Omental fat pad (tissue), 4 donors: ENCODE results near the gene KLHL15. TPM values are rescaled to one million over a fixed set of nuclear protein-coding genes. Genes with fewer than 3 reads are reported as not detected.
A peak's percentile ranks its signal among the peaks of the same experiment; 100 is the strongest.
"Not testable (repeated sequence)": the region's sequence is repeated elsewhere in the genome, so short reads cannot be mapped to it uniquely, and the experiment has no call there.

Experiments used
- ATAC-seq: fragments of 150-250 bp; one replicate; pipeline ENCODE4 v1.9.1; 2016; ENCODE audit warnings: mild to moderate bottlenecking, moderate library complexity; ENCODE audit not compliant: low FRiP score
- DNase-seq: peaks from one replicate; pipeline ENCODE4 v3.0.0-alpha.2; 2019; ENCODE audit warnings: low spot score
- CTCF ChIP-seq, 3 donors: fragments of 450-650 bp; IDR thresholded peaks; one replicate each; pipeline ENCODE4 v1.5.1; 2016 to 2017; ENCODE audit warnings: antibody characterized with exemption in 3 of 3, mild to moderate bottlenecking in 3 of 3, moderate library complexity in 2 of 3
- total RNA-seq, 4 donors: library from RNA; depleted of rRNA; stranded (reverse); fragments of >200 nt; gene quantifications; one replicate each; pipeline ENCODE4 v1.1.0, GENCODE V29; 2016

Gene KLHL15
- 10 to 100 TPM in 3 of 4 donors, 1 to 10 TPM in 1; 7.7 to 56.9 (median 16.0) TPM for total RNA-seq

- DNase-seq = no peak
- no peak for ATAC-seq
- no peak for TF ChIP-seq CTCF (IDR thresholded peaks at IDR 0.05)
These were observed at the start of gene KLHL15 for GRCh38 chrX:24027086-24027485. Gene KLHL15, minus strand, starts transcription at chrX:24027186. Its CDS starts 20,493 bp downstream, at chrX:24006693.

GRCh38 chrX:24069877-24070276, 42.9 kb upstream of the KLHL15 start:
- no peak for DNase-seq
- no peak for ATAC-seq
- TF ChIP-seq CTCF (IDR thresholded peaks at IDR 0.05) = no peak

GRCh38 chrX:24063488-24063887, 36.5 kb upstream of the KLHL15 start:
- no peak for DNase-seq
- ATAC-seq = no peak
- TF ChIP-seq CTCF (IDR thresholded peaks at IDR 0.05) = no peak

GRCh38 chrX:24055043-24055356, 28.0 kb upstream of the KLHL15 start:
- TF ChIP-seq CTCF (IDR thresholded peaks at IDR 0.05) = no peak
- DNase-seq (no peak), ATAC-seq (no peak)

- TF ChIP-seq CTCF (IDR thresholded peaks at IDR 0.05) = no peak
- peak; percentile 64 for DNase-seq
These were observed 27.4 kb upstream of the KLHL15 start, which contains the start of gene EIF2S3 for GRCh38 chrX:24054182-24055042. Gene EIF2S3, plus strand, starts transcription at chrX:24054956. Its CDS starts 13 bp downstream, at chrX:24054969.

GRCh38 chrX:24050522-24051318, 23.7 kb upstream of the KLHL15 start:
- DNase-seq, ATAC-seq: not testable (repeated sequence)

More at GRCh38 chrX:24054182-24055042, 27.4 kb upstream of the KLHL15 start, which contains the start of gene EIF2S3:
- peak; percentile 98 for ATAC-seq

- DNase-seq = not testable (repeated sequence)
These were observed 22.7 kb upstream of the KLHL15 start for GRCh38 chrX:24049643-24050042.

GRCh38 chrX:24046060-24046459, 19.1 kb upstream of the KLHL15 start:
- not testable (repeated sequence) for ATAC-seq, DNase-seq

More at GRCh38 chrX:24049643-24050042, 22.7 kb upstream of the KLHL15 start:
- not testable (repeated sequence) for ATAC-seq
